CD4-positive, alpha-beta T cell treated with Interleukin-17A for 4 hours (primary cell): Measurements from ENCODE around the gene MKRN2OS.

Source experiments
- DNase-seq: peaks from one replicate; pipeline ENCODE4 v3.0.0-alpha.2; 2020; ENCODE audit warnings: mixed read lengths

The MKRN2OS gene

DNA sequence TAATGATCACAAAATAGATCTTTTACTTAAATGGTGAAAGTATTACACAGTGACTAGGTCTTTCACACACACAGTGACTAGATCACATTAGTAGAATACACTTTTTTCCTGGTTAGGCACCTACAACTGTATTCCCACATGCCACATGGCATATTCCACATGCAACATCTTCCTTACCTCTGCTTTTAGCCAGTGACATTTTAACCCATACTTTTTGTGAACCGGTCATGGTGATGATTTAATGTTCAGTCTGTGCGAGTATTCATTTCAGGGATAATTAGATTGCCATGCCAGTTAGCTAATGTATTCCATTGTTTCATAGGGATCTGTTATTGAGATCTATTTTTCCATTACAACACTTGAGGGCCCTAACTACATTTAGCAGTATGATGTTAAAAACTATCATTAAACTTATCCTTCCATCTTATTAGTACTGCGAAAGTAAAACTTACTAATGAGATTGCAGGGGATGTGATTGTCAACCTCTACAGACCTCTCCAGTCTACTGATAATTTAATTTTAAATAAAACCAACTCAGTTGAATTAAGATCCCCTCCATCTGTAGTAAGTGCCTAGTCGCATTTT lies 32.7 kb downstream of the MKRN2OS start:
- no peak for DNase-seq

DNA sequence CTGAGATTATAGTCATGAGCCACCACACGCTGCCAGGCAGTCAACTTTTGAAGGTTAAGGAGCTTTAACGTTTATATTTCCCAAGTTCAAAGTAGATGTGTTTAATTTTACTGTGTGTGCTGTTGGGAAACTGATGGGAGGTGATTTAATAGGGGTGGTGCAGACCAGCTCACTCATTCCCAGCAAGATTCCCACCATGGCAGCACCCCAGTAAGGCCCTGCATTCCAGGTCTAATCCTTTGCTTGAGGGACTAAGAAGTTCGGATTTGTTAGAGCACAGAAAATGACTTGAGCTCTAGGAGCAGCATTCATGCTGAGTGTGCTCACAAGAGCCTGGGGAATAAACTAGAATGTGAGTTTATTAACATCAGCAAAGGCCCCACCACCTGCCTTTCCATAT lies 35.8 kb downstream of the MKRN2OS start:
- DNase-seq = no peak

- DNase-seq = no peak
These were observed 37.0 kb downstream of the MKRN2OS start for GRCh38 chr3:12508291-12508700.

GRCh38 chr3:12507591-12508281 lies 37.6 kb downstream of the MKRN2OS start:
- DNase-seq = no peak

- DNase-seq = no peak
These were observed 39.0 kb downstream of the MKRN2OS start for GRCh38 chr3:12506201-12506709.

GRCh38 chr3:12503126-12503957 lies 42.0 kb downstream of the MKRN2OS start:
- no peak for DNase-seq

DNA sequence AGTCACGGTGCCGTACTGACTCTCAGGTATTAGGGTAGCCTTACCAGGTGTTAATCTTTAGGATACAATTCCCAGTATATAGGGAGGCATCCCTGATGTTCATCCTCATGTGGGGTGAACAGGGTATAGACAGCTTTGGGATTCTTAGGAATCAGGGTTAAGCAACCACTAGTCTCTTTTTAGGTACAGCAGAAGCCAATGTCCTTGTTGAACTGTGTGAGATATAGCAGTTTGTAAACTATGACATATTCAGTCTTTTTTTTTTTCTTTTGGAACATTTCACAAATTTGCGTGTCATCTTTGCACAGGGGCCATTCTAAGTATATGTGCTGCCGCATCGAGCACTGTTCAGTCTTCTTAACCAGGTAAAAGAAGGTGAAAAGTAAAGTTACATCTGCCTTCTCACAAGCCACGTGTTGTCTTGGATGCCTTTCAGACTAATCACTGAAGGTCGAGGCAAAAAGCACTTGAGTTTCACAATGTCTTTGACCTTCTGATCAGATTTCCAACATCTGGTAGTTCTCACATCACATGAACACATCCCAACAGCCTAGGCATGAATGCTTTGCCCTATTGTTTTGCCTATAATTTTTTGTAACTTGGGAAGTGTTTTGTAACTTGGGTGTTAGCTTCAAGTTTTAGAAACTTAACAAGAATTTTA lies 43.8 kb downstream of the MKRN2OS start:
- DNase-seq = no peak

DNA sequence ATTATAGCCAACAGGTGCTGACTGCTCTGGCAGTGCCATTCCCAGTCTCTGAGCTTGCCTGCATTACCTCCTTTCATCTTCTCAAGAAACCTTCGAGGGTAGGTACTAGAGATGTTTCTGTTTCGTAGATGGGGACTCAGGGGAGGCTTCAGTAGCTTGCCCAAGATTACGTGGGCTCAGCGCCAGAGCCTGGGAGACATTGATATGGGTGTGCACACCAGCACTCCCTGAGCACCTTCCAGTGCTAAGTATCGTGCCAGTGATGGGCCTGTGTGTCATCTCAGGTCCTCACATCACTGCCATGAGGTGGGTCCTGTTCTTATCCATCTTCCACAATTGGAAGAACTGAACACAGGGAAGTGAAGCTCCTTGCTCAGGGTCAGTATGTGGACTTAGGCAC lies 45.8 kb downstream of the MKRN2OS start:
- no peak for DNase-seq

DNA sequence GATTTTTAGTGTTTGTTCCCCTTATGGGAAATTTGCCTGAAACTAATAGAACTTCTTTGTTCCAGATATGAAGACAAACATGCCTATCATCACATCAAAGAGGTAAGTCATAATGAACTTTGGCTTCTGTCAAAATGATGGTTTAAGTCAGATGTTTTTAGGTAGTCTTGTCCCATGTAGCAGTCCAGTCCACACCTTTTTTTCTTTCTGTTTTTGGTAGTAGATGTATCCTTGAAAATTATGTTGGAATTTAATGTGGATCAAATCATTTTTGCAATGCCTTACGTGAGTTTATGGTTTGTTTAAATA lies 48.9 kb downstream of the MKRN2OS start:
- no peak for DNase-seq

DNA sequence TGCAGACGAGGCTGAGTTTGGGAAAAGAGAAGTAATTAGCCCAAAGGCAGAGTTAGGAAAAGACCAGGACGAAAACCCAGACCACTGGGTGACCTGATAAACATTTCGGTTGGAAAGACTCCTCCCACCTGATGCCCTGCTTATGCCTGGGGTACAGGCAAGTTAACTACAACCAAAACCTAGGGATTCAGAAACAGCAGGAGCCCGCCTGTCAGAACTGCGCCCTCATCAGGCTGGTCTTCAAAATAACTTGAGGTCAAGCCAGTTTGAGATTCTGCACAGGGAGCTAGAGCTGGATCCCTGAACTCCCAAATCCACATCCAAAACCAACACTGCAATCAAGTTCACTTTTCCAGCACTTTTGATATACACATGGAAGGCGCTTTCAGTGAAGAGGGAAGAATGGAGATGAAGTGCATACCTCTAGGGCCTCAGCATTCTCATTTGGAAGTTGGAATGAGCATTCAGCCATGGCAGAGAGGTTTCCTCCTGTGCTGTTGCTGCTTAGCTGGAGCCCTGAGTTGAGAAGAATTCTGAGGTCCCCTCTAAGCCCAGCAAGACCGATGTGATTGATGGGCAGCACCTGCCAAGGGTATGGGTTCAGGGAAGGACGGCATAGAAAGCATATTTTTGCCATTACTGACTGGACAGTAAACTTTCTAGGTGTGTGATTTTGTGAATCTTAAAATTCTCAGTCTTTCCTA lies 49.4 kb downstream of the MKRN2OS start:
- no peak for DNase-seq

- no peak for DNase-seq
These were observed 54.8 kb downstream of the MKRN2OS start for GRCh38 chr3:12490547-12490946.

DNA sequence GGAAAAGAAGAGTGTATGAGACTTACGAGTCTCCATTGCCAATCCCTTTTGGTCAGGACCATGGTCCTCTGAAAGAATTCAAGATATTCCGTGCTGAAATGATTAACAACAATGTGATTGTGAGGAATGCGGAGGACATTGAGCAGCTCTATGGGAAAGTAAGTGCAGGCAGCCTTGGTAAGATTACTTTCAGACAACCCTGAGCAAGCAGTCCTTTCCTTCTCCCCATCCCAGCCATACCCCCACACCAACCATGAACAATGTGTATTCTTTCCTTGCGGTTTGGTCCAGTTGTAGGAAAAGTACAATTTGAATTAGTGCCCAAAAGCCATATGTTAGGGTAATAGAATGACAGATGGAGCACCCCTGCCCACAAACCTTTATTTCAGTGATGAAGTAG lies 55.5 kb downstream of the MKRN2OS start:
- no peak for DNase-seq
